Bronchial epithelial cell (primary cell): ENCODE results near the gene KLHDC8A. TPM values are rescaled to one million over a fixed set of nuclear protein-coding genes. Genes with fewer than 3 reads are reported as not detected.

Experiments used
- DNase-seq: peaks from one replicate; pipeline ENCODE4 v3.0.0-alpha.2; 2010; ENCODE audit warnings: low read depth
- FAIRE-seq: peaks from 2 replicates; lab custom pipeline; 2011; peaks lifted over from hg19 to GRCh38; lab: Jason Lieb, UNC
- H3K27me3 ChIP-seq: 2 replicates; pipeline ENCODE4 v1.5.1; 2011; ENCODE audit warnings: low read length; ENCODE audit not compliant: control insufficient read depth, insufficient read depth
- H3K36me3 ChIP-seq: 2 replicates; pipeline ENCODE4 v1.5.1; 2011; ENCODE audit warnings: low read length; ENCODE audit not compliant: control insufficient read depth, insufficient read depth
- H3K4me3 ChIP-seq: 2 replicates; pipeline ENCODE4 v1.5.1; 2011; ENCODE audit warnings: mild to moderate bottlenecking, low read depth, low read length, control low read depth
- CTCF ChIP-seq: IDR thresholded peaks from 2 replicates; pipeline ENCODE4 v1.5.1; 2011; ENCODE audit warnings: mild to moderate bottlenecking, moderate library complexity, low read length, control low read depth, inconsistent platforms; ENCODE audit not compliant: insufficient read depth, severe bottlenecking
- total RNA-seq: library from RNA; depleted of rRNA; stranded (reverse); fragments of >200 nt; gene quantifications from 2 replicates; pipeline ENCODE4 v1.2.1, GENCODE V29; 2014

The KLHDC8A gene
- total RNA-seq, 1 donor from 2014 or later = not detected

GRCh38 chr1:205325334-205325884 is 31.3 kb downstream of the KLHDC8A start:
- peak; percentile 88 for TF ChIP-seq CTCF
- H3K4me3 ChIP-seq = no peak overlapping the region
- no peaks in the 10 kb centered on the region for H3K36me3 ChIP-seq
- DNase-seq (peak; percentile 84), FAIRE-seq (peak; percentile 43)
- peaks cover 8% of the 10 kb centered on the region for H3K27me3 ChIP-seq

GRCh38 chr1:205324781-205325180 is 31.9 kb downstream of the KLHDC8A start:
- Histone ChIP-seq H3K27me3 (peaks cover 6% of the 10 kb centered on the region), H3K36me3 (no peaks in the 10 kb centered on the region), H3K4me3 (no peak overlapping the region)
- FAIRE-seq (no peak), DNase-seq (no peak)
- no peak for TF ChIP-seq CTCF

GRCh38 chr1:205323794-205324193 is 32.9 kb downstream of the KLHDC8A start:
- Histone ChIP-seq H3K4me3 (no peak overlapping the region), H3K27me3 (peaks cover 2% of the 10 kb centered on the region), H3K36me3 (no peaks in the 10 kb centered on the region)
- no peak for TF ChIP-seq CTCF
- DNase-seq (no peak), FAIRE-seq (no peak)

GRCh38 chr1:205321959-205322283 is 34.8 kb downstream of the KLHDC8A start:
- DNase-seq (no peak), FAIRE-seq (no peak)
- Histone ChIP-seq H3K27me3 (no peaks in the 10 kb centered on the region), H3K36me3 (no peaks in the 10 kb centered on the region), H3K4me3 (no peak overlapping the region)
- no peak for TF ChIP-seq CTCF

- FAIRE-seq (no peak), DNase-seq (peak; percentile 79)
- Histone ChIP-seq H3K4me3 (peak within 1 kb of the TSS; percentile 78), H3K36me3 (no peaks in the 10 kb centered on the region), H3K27me3 (no peaks in the 10 kb centered on the region)
- peak; percentile 47 for TF ChIP-seq CTCF
These were observed 35.4 kb downstream of the KLHDC8A start, which contains the start of gene NUAK2 for GRCh38 chr1:205321162-205321958. TSS of gene NUAK2 (minus strand) at chr1:205321745. CDS start at chr1:205321628, 117 bp downstream.
